Fibroblast of skin of right biceps (primary cell): ENCODE results near the gene MBOAT2.
"Not testable (repeated sequence)": the region's sequence is repeated elsewhere in the genome, so short reads cannot be mapped to it uniquely, and the experiment has no call there.

Experiments
- DNase-seq: peaks from one replicate; pipeline ENCODE4 v3.0.0-alpha.2; 2013

The MBOAT2 gene

GRCh38 chr2:8939486-8940114 is 63.9 kb downstream of the MBOAT2 start:
- no peak for DNase-seq

GRCh38 chr2:8938384-8938783 is 65.1 kb downstream of the MBOAT2 start:
- DNase-seq = no peak

- no peak for DNase-seq
Observed at GRCh38 chr2:8935982-8936381, 67.5 kb downstream of the MBOAT2 start.

DNA sequence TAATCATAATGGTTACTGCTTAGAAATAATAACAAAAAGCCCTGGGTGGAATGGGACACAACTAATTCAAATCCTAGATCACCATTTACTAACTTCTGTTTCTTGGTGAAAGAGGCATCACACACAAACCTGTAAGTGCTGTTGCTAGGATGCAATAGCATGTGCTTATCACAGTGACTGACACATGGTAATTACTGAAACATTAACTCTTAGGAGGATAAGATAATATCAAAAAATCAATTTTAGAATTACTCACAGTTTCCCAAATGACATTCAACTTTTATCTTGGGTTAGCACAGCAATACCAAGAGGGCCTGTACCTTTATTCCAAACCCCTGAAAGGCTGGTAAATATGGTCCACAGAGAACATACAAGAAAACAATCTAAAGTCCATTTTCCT is 69.1 kb downstream of the MBOAT2 start:
- DNase-seq = no peak

- no peak for DNase-seq
Observed at GRCh38 chr2:8932702-8933101, 70.8 kb downstream of the MBOAT2 start.

- not testable (repeated sequence) for DNase-seq
Observed at GRCh38 chr2:8930185-8930584, 73.3 kb downstream of the MBOAT2 start.

- no peak for DNase-seq
Observed at GRCh38 chr2:8929128-8929527, 74.4 kb downstream of the MBOAT2 start.

DNA sequence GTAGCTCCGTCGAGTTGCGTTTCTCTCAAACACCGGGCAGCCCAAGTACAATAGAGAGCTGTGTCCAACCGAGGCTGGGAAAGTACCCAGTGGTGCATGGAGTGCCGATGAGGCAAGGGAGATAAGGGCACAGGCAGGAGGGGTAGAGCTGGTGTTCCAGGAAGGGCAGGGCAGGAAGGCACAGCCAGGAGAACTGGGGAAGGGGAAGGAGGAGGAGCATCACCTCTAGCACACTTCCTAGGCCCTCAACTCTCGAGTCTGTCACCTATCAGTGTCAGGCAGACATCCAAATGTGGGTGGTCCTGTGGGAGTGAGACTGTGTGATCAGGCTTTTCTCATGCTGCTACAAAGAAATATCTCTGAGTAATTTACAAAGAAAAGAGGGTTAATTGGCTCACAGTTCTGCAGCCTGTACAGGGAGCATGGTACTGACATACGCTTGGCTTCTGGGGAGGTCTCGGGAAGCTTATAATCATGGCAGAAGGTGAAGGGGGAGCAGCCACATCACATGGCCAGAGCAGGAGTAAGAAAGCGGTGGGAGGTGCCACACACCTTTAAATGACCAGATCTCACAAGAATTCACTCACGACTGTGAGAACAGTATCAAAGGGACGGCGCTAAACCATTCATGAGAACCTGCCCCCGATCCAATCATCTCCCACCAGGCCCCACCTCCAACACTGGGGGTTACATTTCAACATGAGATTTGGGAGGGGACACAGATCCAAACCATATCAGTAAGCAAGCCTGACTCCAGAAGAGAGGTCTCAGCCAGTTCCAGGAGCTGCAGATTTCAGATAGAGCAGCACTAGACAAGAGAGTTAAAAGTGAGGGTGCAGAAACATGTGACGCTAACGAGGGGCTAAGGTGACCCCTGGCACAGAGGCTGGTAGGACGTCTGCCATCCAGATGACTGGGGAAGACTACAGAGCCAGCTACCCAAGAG is 75.7 kb downstream of the MBOAT2 start:
- no peak for DNase-seq

GRCh38 chr2:8926356-8926755 is 77.1 kb downstream of the MBOAT2 start:
- DNase-seq = no peak

DNA sequence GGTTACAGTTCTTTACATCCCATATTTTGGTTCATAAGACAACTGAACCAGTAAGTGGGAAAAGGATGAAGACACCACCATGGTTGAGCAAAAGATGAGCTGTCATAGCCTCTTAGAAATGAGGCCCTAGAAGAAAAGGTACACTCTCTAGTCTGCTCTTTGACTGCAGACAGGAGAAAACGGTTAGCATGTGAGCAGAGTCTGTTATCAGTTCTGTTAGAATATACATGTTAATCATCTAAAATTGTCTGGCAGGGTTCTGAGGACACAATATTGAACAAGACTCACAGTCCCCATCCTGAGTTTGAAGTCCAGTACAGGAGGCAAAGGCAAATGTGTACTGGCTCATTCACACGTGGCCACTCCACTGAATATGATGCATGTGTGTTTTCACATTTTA is 78.1 kb downstream of the MBOAT2 start:
- no peak for DNase-seq

GRCh38 chr2:8923183-8923582 is 80.3 kb downstream of the MBOAT2 start:
- DNase-seq = no peak

DNA sequence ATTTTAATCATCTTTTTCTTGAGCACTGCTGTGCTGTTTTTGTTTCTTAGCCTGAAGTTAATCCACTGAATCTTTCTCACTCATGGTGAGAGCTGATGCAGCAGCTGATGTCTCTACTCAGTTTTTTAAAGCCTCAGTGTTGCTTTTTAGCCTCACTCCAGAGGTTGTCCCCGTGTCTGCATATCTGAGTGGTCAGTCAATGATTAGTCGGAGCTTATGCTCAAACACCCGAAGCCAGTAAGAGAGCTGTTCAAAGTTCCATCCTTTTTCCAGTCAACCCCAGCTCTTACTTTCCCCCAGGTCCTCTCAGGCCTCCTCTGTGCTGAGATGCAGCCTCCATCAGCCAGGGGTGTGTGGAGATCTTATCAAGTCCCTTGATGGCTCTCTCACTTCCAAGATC is 81.1 kb downstream of the MBOAT2 start:
- DNase-seq = no peak

GRCh38 chr2:8918412-8918811 is 85.1 kb downstream of the MBOAT2 start:
- no peak for DNase-seq

- no peak for DNase-seq
Observed at GRCh38 chr2:8915941-8916340, 87.5 kb downstream of the MBOAT2 start.

GRCh38 chr2:8913767-8914166 is 89.7 kb downstream of the MBOAT2 start:
- DNase-seq = not testable (repeated sequence)

- DNase-seq = no peak
Observed at GRCh38 chr2:8907764-8908288, 95.7 kb downstream of the MBOAT2 start.

DNA sequence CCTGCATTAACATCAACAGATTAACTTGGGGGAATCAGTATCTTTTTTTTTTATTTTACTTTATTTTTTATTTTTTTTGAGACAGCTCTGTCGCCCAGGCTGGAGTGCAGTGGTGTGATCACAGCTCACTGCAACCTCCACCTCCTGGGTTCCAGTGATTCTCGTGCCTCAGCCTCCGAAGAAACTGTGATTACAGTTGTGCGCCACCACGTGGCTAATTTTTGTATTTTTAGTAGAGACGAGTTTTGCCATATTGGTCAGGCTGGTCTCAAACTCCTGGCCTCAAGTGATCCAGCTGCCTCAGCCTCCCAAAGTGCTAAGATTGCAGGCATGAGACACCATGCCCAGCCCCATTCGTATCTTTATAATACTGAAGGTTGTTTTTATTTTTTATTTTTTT is 99.6 kb downstream of the MBOAT2 start:
- DNase-seq = not testable (repeated sequence)

- not testable (repeated sequence) for DNase-seq
Observed at GRCh38 chr2:8902757-8903156, 100.7 kb downstream of the MBOAT2 start.

GRCh38 chr2:8897206-8897605 is 106.3 kb downstream of the MBOAT2 start:
- not testable (repeated sequence) for DNase-seq

DNA sequence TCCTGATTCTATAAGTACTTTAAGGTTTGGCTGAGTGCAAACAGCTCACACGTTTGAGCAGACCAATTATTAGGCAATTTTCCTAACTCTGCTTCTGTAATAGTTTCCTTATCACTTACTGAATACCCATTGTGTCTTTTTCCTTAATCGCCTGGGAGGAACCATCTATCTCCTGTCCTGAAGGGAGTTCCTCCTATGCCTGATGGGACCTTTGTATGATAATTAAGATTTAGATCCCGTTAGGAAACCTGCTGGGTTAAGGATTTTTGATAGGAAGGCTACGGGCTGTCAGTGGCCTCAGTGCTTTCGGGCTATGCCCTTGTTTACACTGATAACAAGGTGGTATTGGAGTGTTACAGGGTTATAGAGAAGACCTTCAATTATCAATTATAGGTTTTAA is 106.8 kb downstream of the MBOAT2 start:
- not testable (repeated sequence) for DNase-seq

- not testable (repeated sequence) for DNase-seq
Observed at GRCh38 chr2:8895087-8895912, 108.2 kb downstream of the MBOAT2 start.

DNA sequence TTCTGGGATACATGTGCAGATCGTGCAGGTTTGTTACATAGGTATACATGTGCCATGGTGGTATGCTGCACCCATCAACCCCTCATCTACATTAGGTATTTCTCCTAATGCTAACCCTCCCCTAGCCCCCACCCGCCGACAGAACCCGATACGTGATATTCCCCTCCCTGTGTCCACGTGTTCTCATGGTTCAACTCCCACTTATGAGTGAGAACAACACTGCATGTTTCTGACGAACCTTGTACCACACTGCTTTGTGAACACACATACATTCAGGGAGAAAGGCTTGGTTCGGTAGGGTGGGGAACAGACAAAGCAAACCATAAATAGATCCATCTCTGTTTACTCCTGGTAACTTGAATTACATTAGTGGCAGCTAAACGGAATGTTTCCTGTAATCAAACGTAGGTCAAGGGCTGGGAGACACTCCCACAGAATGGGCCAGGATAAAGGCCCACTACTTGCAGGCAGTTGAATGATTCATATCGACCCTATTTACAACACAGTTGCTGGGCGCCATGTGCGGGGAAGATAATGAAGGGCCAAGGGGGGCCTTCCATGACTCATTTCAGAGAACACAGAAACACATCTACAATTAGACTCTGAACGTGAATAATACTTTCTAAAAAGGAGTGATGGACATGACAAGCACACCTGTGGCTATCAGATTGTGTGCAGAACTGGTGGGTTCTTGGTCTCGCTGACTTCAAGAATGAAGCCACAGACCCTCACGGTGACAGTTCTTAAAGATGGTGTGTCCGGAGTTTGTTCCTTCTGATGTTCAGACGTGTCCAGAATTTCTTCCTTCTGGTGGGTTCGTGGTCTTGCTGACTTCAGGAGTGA is 109.3 kb downstream of the MBOAT2 start:
- DNase-seq = no peak
